ACC112 (cell line): ENCODE results near the gene IL1R2.
A peak's percentile ranks its signal among the peaks of the same experiment; 100 is the strongest.

ENCODE experiments used
- H2AFZ ChIP-seq: fragments of 200-600 bp; sonication (generic); one replicate; pipeline ENCODE4 v1.6.0; 2017; ENCODE audit warnings: antibody characterized with exemption, low read length; ENCODE audit not compliant: unreplicated experiment
- H3K27ac ChIP-seq: fragments of 200-600 bp; sonication (generic); 2 replicates; pipeline ENCODE4 v1.5.1; 2014; ENCODE audit warnings: low read depth, mild to moderate bottlenecking, antibody characterized with exemption, low read length, moderate library complexity
- H3K27me3 ChIP-seq: fragments of 200-600 bp; sonication (generic); 2 replicates; pipeline ENCODE4 v1.6.1; 2014; ENCODE audit warnings: mild to moderate bottlenecking, antibody characterized with exemption, low read length, moderate library complexity, mixed read lengths; ENCODE audit not compliant: insufficient read depth
- H3K36me3 ChIP-seq: fragments of 200-600 bp; sonication (generic); 2 replicates; pipeline ENCODE4 v1.6.1; 2016; ENCODE audit warnings: mild to moderate bottlenecking, antibody characterized with exemption, low read length, moderate library complexity, mixed read lengths; ENCODE audit not compliant: insufficient read depth
- H3K4me1 ChIP-seq: fragments of 200-600 bp; sonication (generic); one replicate; pipeline ENCODE4 v1.6.1; 2016; ENCODE audit warnings: low read length, mixed read lengths; ENCODE audit not compliant: insufficient read depth, unreplicated experiment, control insufficient read depth
- H3K4me3 ChIP-seq: fragments of 200-600 bp; sonication (generic); 2 replicates; pipeline ENCODE4 v1.5.1; 2014; ENCODE audit warnings: mild to moderate bottlenecking, low read depth, low read length
- H3K79me2 ChIP-seq: fragments of 200-600 bp; sonication (generic); one replicate; pipeline ENCODE4 v1.6.0; 2016; ENCODE audit warnings: low read length; ENCODE audit not compliant: control insufficient read depth, unreplicated experiment, insufficient read depth

The IL1R2 gene

DNA sequence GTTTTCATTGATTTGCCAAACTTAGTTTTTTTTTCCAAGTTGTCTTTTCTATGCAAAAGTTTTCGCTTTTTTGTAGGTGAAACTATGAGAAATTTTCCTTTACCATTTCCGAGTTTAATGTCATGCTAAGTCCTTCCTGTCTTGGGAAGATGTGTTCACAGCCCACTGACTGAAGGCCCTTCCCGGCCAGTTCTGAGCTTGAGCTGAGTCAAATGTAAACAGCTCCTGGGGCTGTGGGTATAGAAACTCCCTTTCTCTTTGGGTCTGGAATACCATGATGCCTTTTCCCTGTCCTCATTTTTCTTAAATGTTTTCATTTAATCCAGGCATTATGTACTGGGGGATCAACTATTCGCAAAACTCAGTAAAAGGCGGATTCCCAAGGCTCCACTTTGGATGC is 81.0 kb downstream of the IL1R2 start:
- H3K4me3 ChIP-seq: peak overlapping the region; percentile 14
- H3K27ac ChIP-seq: peak overlapping the region; percentile 95
- H3K27me3 ChIP-seq: no peaks in the 10 kb centered on the region

DNA sequence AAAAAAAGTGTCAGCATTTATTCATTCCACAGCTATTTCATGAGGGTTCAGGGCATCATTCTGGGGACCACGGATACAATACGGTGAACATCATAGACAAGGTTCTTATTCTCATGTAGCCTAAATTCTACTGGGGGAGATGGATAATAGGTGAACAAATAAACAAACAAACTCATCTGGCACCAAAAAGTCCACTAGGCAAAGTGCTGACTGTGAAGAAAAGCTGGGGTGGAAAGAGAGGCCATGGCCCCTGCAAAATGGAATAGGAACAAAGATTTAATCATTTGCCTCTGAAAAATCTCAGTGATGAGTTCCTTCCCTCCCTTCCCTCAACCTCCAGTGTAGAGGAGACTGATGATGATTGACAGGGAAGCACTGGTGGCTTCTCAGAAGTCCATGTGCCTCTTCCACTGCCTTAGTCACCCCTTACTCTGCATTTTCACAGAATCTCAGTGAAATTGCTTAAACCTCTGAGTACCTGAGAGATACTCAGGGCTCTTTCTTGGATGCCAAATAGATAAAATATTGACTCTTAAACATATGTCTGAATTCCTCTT is 81.5 kb downstream of the IL1R2 start:
- Histone ChIP-seq H3K4me3 (no peak overlapping the region), H2AFZ (peak overlapping the region; percentile 23), H3K79me2 (peaks cover 39% of the 10 kb centered on the region), H3K36me3 (peaks cover 15% of the 10 kb centered on the region), H3K4me1 (peaks cover 47% of the 10 kb centered on the region), H3K27me3 (no peaks in the 10 kb centered on the region), H3K27ac (peak overlapping the region; percentile 95)

More for the DNA sequence above, 81.0 kb downstream of the IL1R2 start:
- Histone ChIP-seq H3K4me1 (peaks cover 47% of the 10 kb centered on the region), H2AFZ (peak overlapping the region; percentile 23), H3K79me2 (peaks cover 39% of the 10 kb centered on the region), H3K36me3 (peaks cover 15% of the 10 kb centered on the region)

DNA sequence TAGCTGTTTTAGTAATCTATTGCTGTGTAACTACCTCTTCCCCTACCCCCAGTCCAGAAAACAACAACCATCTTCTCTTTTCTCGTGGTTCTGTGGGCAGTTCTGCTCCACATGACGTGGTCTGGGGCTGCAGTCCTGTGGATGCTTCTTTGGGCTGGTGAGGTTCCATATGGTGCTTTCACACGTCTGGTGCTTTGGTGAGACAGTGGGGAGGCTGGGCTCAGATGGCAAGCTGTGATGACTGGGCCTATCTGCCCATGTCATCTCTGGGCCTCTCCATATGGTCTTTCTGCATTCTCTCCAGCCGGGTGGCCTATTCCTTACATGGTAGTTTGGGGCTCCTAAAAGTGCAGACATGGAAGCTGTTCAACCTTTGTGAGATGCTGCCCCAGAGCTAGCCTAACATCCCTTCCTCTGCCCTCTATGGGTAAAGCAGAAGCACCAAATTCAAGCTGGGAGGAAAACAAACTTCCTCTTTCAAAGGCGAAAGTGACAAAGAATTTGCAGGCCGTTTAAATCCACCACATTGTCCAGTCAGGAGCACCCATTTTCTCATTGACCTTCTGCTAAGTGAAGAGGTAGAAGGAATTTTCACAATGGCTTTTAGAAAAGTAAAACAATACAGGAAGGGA is 82.5 kb downstream of the IL1R2 start:
- Histone ChIP-seq H3K4me1 (peaks cover 43% of the 10 kb centered on the region), H3K79me2 (peaks cover 39% of the 10 kb centered on the region), H3K27ac (no peak overlapping the region), H3K4me3 (no peak overlapping the region), H2AFZ (no peak overlapping the region), H3K36me3 (peaks cover 23% of the 10 kb centered on the region), H3K27me3 (no peaks in the 10 kb centered on the region)

DNA sequence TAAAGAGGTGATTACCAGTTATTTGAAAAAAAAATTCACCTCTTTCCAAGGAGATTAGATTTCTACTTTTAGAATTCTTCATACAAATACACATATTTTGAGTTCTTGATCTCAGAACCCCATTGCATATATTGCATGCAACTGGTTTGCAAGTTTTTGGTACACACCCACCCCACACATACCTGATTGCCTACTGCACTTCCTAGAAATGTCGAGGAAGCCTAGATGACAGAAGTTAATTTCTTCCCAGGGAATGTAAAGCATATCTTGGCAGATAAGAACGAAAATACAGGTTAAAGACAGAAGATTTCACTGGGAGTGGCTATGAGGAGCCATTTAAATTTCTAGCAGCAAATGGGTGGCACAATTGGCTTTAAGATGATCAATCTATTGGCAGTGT is 83.7 kb downstream of the IL1R2 start:
- Histone ChIP-seq H3K27me3 (no peaks in the 10 kb centered on the region), H3K4me3 (no peak overlapping the region), H3K27ac (no peak overlapping the region), H3K36me3 (peaks cover 23% of the 10 kb centered on the region), H2AFZ (no peak overlapping the region), H3K79me2 (peaks cover 39% of the 10 kb centered on the region), H3K4me1 (peaks cover 39% of the 10 kb centered on the region)

- Histone ChIP-seq H3K27ac (no peak overlapping the region), H3K36me3 (peaks cover 23% of the 10 kb centered on the region), H3K4me3 (no peak overlapping the region), H3K27me3 (no peaks in the 10 kb centered on the region), H3K4me1 (peaks cover 41% of the 10 kb centered on the region), H3K79me2 (peaks cover 34% of the 10 kb centered on the region), H2AFZ (no peak overlapping the region)
Observed at GRCh38 chr2:102076512-102076911, 84.8 kb downstream of the IL1R2 start.
